KBM-7 (cell line): ENCODE results near the gene GALK1.
A peak's percentile ranks its signal among the peaks of the same experiment; 100 is the strongest.
"Not testable (repeated sequence)": the region's sequence is repeated elsewhere in the genome, so short reads cannot be mapped to it uniquely, and the experiment has no call there.

Source experiments
- DNase-seq: peaks from one replicate; pipeline ENCODE4 v3.0.0-alpha.2; 2015
- in situ Hi-C: fragments of 300-500 bp; cut with MboI; formaldehyde crosslinking; loops from 2 replicates; pipeline ENCODE4 v1.14.3; 2020; ENCODE audit warnings: low sequenced_read_pairs, low pct_unique_long_range_greater_than_20kb, mixed read lengths

The GALK1 gene

DNA sequence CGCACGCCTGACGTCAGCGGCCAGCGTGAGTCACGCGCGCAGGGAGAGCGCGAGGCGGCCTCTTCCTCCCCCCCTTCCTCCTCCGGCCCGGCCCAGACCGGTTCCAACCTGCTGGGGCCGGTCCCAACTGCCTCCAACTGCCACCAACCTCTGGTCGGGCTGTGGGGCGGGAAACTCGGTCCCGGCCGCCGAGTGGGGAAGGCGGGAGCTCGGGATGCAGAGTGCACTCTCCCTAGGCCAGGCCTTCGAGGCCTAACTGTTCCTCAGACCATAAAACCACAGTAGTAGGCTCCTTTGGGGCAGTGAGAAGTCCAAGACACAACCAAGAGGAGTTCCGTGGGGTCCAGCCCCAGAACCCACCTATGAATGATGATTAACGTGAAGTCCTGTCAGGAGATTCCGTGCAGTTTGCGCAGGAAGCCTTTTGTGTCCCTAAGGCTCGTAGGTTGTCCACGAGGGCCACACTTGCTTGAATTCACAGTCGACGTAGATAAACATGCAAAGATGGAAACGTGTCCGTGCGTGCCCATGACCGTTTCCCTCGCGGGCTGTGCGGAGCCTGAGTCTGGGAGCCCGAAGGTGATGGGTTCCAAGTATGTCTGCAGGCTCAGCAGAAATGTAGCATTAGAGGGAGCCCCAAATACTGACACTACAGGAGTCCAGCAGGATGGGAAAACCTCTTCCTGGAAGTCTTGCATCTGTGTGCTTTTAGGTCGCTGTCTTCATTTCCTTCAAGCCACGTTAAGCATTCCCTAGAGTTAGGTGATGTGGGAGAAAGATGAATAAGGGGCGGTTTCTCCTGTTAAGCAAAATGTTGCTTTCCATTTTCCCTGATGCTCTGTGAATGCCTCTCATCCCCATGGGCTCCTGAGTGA lies 20.3 kb upstream of the GALK1 start:
- in situ Hi-C loops, result no loop called here
- no peak for DNase-seq

DNA sequence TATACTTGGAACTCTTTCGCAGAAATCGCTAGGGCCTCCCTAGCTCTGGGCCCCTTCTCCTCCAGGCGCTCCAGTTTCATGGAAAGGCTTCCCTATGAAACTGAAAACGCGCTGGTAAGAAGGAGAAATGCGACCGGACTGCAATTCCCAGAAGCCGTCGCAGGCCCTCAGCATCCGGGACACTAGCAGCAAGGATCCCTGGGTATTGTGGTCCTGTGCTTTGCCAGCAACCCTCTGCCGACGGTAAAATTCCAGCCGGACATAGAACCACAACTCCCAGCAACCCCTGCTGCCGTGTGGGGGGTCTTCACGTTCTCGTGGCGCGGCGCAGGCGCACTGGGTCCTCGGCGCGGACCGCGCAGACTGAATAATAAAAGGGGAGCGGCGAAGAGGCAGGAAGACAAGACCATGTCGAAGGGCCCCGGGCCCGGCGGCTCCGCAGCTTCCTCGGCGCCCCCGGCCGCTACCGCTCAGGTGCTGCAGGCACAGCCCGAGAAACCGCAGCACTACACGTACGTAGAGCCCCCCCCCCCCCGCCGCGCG lies 19.6 kb upstream of the GALK1 start, which contains the start of gene UNK:
TSS of gene UNK (plus strand) at position 334 of the 543 bp plus-strand sequence. CDS start at position 409, 75 bp downstream.
- peak; percentile 98 for DNase-seq
- in situ Hi-C loops, result no loop called here

- in situ Hi-C loops, result no loop called here
- peak; percentile 14 for DNase-seq
Measured at GRCh38 chr17:75783803-75784472, 18.9 kb upstream of the GALK1 start.

- in situ Hi-C loops, result no loop called here
- peak; percentile 80 for DNase-seq
Measured at GRCh38 chr17:75783069-75783783, 18.2 kb upstream of the GALK1 start.

GRCh38 chr17:75779987-75780889 lies 15.2 kb upstream of the GALK1 start:
- in situ Hi-C loops, result no loop called here
- DNase-seq, result no peak

DNA sequence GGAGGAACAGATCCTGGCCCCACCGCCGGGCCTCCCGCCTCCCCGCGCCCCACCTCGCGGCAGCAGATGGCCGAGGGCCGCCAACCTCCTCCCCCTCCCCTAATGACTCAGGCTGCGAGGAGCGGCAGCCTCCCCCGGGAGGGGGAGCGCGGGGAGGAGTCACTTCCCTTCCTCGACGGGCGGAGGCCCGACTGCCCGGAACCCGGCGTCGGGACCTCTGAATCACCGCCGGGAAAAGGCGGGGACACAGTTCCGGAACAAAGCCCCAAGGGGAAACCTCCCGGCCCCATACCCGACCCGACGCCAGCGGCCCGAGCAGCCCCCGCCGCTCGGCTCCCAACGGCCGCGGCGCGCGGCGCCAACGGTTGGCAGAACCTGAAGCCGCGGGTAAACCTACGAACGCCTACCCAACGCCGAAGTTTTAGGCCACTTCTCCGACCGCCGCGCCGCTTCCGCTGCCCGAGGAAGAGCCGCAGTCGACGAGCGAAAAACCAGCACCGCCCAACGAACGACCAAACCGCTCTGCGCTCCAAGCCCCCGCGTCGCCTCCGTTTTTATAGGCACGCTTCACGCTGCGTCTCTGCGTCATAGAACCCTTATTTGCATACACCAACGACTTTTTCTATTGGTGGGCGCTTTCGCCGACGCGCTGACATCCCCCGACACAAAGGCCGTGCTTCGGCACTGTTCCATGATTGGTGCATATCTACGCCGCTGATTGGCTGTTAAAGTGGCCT lies 14.4 kb upstream of the GALK1 start:
- DNase-seq, result peak; percentile 100
- in situ Hi-C loops, result no loop called here

DNA sequence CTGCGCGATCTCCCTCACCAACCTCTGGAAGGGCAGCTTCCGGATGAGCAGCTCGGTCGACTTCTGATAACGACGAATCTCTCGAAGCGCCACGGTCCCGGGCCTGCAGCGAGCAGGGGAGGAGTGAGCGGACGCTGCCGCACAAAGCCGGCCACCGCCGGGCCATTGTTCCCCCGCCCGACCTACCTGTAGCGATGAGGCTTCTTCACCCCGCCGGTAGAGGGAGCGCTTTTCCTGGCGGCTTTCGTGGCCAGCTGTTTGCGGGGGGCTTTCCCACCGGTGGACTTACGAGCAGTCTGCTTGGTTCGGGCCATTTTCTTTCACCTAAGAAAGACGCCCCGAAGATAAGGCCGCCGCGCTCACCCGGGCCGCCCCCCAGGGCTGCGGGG lies 13.9 kb upstream of the GALK1 start:
- DNase-seq, result peak; percentile 66
- in situ Hi-C loops, result no loop called here

GRCh38 chr17:75778066-75778860 lies 13.3 kb upstream of the GALK1 start:
- DNase-seq, in situ Hi-C loops: not testable (repeated sequence)

DNA sequence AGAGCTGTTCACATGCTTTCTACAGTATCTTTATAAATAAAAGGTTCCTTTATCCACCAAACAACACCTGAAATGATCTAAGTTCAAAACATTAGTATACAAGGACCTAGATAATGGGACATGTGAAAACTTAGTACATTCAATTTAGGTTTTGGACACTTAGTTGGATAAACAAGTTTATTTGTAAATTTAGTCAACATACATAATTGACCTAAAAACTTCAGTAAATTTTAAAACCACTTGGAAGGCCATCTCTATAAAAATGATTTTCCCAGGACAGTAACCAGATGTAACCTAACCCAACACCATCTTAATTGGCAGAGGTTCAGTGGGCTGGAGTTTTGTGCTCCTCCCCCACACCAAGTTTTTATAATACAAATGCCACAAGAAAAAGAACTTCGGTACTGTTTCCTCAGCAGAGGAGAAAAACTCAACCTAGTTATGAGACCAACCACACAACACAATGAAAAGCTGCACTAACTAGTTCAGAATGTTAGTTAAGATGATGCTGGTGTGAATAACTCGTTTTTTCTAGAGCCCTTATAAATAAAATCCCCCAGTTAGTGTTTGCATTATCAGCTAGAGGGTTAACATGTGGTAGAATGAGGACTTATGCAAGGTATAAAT lies 12.4 kb upstream of the GALK1 start:
- DNase-seq, result no peak
- in situ Hi-C loops, result no loop called here

DNA sequence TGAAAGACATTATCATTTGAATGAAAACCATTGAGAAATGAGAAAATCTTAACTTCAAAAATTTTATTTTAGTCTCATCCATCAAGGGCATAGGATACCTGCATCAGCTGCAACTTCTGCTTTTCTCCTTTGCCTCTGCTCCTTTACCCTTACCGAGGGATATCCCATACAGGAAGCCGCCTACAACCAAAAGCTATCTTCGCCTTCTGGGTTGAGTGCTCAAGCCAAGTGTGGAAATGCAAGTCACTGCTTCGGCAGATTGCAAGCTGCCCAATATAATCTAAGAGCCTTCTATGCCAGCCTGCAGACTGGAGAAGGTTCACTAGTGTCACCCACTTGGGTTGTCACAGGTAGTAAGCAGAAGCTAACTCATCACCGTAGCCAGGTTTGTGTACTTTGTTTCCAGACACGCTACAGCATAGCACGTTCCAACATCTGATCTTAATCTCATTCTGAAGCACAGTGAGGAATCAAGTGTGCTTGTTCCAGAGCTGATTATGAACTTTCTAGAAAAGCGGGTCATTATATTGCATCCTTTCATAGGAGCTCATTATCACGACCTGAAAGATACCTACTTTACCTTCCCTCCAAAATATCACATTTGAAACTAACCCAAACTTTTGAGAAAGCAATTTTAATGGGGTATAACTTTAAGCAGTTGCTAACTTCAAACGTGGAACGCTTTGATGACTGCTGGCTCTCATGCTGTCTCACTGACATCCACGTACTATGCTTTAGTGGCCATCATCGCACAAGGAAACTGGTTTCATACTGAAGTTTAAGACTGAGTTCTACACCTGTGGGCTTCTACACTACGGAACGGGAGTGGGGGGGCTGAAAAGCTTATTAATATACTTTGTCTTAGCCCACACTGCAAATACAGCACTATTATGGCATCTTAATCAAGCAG lies 11.6 kb upstream of the GALK1 start:
- peak; percentile 83 for DNase-seq

GRCh38 chr17:75774991-75775668 lies 10.1 kb upstream of the GALK1 start:
- no peak for DNase-seq
- in situ Hi-C loops, result no loop called here

More for the DNA sequence above, 11.6 kb upstream of the GALK1 start:
- in situ Hi-C loops, result no loop called here

- no peak for DNase-seq
- in situ Hi-C loops, result no loop called here
Measured at GRCh38 chr17:75774471-75774990, 9.5 kb upstream of the GALK1 start.

DNA sequence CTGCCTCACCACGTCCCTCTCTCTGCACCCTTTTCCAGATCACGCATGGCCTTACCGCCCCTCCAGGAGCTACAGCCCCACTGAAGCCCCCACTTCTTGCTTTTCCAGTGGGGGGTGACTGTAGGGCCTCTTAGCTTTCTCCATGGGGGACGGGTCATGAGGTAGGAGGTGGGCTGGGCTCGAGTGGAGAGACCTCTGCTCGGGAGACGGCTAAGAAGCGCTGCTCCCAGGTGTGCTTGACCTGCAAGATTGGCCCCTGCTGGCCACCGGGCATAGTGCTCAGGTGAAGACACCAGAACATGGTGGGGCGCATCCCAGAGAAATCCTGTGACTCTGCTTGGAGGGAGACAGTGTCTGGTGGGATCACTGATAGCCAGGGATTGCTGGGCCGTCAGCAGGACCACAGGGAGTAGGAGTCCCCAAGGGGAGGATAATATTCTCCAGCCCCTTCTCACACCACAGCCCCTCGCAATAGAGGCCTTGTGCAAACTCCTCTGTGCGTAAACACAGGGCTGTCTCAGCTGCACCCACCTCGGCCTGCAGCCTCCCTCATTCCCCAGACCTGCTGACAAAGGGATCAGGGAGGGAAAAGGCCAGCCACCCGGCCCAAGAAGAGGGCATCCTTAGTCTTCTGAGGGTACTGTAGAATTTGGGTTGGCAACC lies 8.9 kb upstream of the GALK1 start:
- DNase-seq, result no peak
- in situ Hi-C loops, result no loop called here

DNA sequence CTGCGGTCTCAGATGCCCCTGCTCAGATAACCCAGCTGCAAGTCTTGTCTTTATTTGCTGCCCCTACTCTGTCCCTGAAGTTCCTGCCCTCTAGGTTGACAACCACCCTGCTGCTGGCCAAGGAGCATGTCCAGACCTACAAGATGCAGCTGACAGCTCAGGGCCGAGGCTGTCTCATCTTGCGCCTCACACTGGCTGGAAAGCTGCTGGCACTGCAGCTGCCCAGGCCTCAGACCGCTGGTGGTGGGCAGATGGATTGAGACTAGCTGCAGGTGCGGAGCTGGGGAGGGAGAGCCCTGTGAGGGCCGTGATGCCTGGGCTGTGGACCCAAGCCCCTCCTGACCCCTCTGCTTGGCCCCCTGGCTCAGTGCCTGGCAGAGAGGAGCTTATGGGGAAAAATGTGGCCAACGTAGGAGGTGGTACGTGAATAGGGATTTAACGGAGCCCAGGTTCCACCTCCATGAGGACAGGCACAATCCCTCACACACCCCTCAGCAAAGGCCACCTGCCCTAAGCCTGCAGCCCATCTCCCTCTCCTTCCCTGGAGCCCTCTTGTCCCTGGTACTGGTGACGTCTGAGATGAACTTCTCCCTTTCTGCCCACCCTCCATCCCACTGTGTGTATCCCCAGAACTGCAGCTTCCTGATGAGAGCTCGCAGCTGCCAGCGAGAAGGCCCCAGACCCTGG lies 8.3 kb upstream of the GALK1 start:
- no peak for DNase-seq
- in situ Hi-C loops, result no loop called here
